GOT3 (cell line): ENCODE results near the gene FAM50B.

ENCODE experiments used
- DNase-seq: peaks from one replicate; lab custom pipeline; 2025; ENCODE audit warnings: mixed read lengths; lab: John Stamatoyannopoulos, UW

FAM50B gene

GRCh38 chr6:3819161-3820110, 29.7 kb upstream of the FAM50B start:
- DNase-seq = no peak

GRCh38 chr6:3820563-3820962, 28.6 kb upstream of the FAM50B start:
- DNase-seq = no peak

- no peak for DNase-seq
Observed at GRCh38 chr6:3822747-3823445, 26.3 kb upstream of the FAM50B start.

- no peak for DNase-seq
Observed at GRCh38 chr6:3823671-3824070, 25.5 kb upstream of the FAM50B start.

- peak; percentile 25 for DNase-seq
Observed at GRCh38 chr6:3825331-3825831, 23.8 kb upstream of the FAM50B start.

GRCh38 chr6:3825851-3826581, 23.2 kb upstream of the FAM50B start:
- peak; percentile 79 for DNase-seq

- DNase-seq = no peak
Observed at GRCh38 chr6:3829285-3829684, 19.9 kb upstream of the FAM50B start.

- DNase-seq = no peak
Observed at GRCh38 chr6:3830806-3831205, 18.4 kb upstream of the FAM50B start.

- no peak for DNase-seq
Observed at GRCh38 chr6:3831761-3832530, 17.2 kb upstream of the FAM50B start.

- no peak for DNase-seq
Observed at GRCh38 chr6:3835055-3835731, 14.0 kb upstream of the FAM50B start.

- no peak for DNase-seq
Observed at GRCh38 chr6:3835785-3836184, 13.4 kb upstream of the FAM50B start.

- DNase-seq = no peak
Observed at GRCh38 chr6:3836566-3836965, 12.6 kb upstream of the FAM50B start.

- DNase-seq = no peak
Observed at GRCh38 chr6:3837781-3838180, 11.4 kb upstream of the FAM50B start.

- no peak for DNase-seq
Observed at GRCh38 chr6:3838992-3839867, 9.9 kb upstream of the FAM50B start.

GRCh38 chr6:3841066-3841454, 8.1 kb upstream of the FAM50B start:
- DNase-seq = no peak

GRCh38 chr6:3841711-3842565, 7.2 kb upstream of the FAM50B start:
- no peak for DNase-seq

GRCh38 chr6:3843379-3844096, 5.6 kb upstream of the FAM50B start:
- DNase-seq = no peak

GRCh38 chr6:3844097-3844463, 5.1 kb upstream of the FAM50B start:
- no peak for DNase-seq
